Endothelial cell of umbilical vein (primary cell): ENCODE results near the gene SLC8A2.

Source experiments
- CTCF ChIP-seq, 2 donors: IDR thresholded peaks; 1 replicate in 1 of 2; 2 replicates in 1 of 2; pipeline ENCODE4 v1.5.1; 2011; ENCODE audit warnings: low read length in 2 of 2, mild to moderate bottlenecking in 2 of 2, moderate library complexity in 2 of 2, control low read depth in 1 of 2, inconsistent platforms in 1 of 2, low read depth in 1 of 2; ENCODE audit not compliant: insufficient read depth in 1 of 2; ENCODE audit errors: extremely low read depth in 1 of 2
- EZH2 ChIP-seq: IDR thresholded peaks from 2 replicates; pipeline ENCODE4 v1.6.1; 2012; ENCODE audit warnings: borderline replicate concordance, low read depth, mild to moderate bottlenecking, moderate library complexity, low read length, inconsistent platforms; ENCODE audit not compliant: severe bottlenecking
- GATA2 ChIP-seq: IDR thresholded peaks from 2 replicates; pipeline ENCODE4 v1.7.0; 2011; ENCODE audit warnings: low read depth, mild to moderate bottlenecking, moderate library complexity, mixed read lengths, low read length; ENCODE audit not compliant: insufficient read length, insufficient read depth
- MAX ChIP-seq: IDR thresholded peaks from 2 replicates; pipeline ENCODE4 v1.6.1; 2011; ENCODE audit not compliant: insufficient read depth, insufficient read length
- POLR2A ChIP-seq: IDR thresholded peaks from 2 replicates; pipeline ENCODE4 v1.6.1; 2012; ENCODE audit warnings: low read depth, mild to moderate bottlenecking, control low read depth, low read length
- POLR2AphosphoS5 ChIP-seq: IDR thresholded peaks from 2 replicates; pipeline ENCODE4 v1.6.1; 2012; ENCODE audit warnings: low read depth, mild to moderate bottlenecking, control low read depth, low read length, moderate library complexity; ENCODE audit not compliant: insufficient read depth

GRCh38 chr19:47514869-47515588 lies 43.3 kb upstream of the SLC8A2 start, which contains the start of gene NAPA:
- TF ChIP-seq CTCF (IDR thresholded peaks at IDR 0.05; ENCODE audit: extremely low read depth in 1 of 2, insufficient read depth in 1 of 2, low read depth in 1 of 2, low read length in 2 of 2), result no peak
- peak; percentile 90 for TF ChIP-seq POLR2A
- peak; percentile 87 for TF ChIP-seq POLR2AphosphoS5
- TF ChIP-seq GATA2, result no peak
- TF ChIP-seq MAX, result peak; percentile 95
- TF ChIP-seq EZH2, result no peak
